H9 (cell line): ENCODE data around the gene CD300C. TPM values are rescaled to one million over a fixed set of nuclear protein-coding genes. Genes with fewer than 3 reads are reported as not detected.

Source experiments
- DNase-seq: peaks from one replicate; pipeline ENCODE4 v3.0.0-alpha.2; 2017
- H2AFZ ChIP-seq: one replicate; pipeline ENCODE4 v1.6.1; 2013; ENCODE audit warnings: mild to moderate bottlenecking, low read length, control low read depth, moderate library complexity
- H2AK5ac ChIP-seq: 2 replicates; pipeline ENCODE4 v1.6.1; 2013; ENCODE audit warnings: low read length, control low read depth, mixed read lengths; ENCODE audit not compliant: insufficient read length
- H2BK120ac ChIP-seq: one replicate; pipeline ENCODE4 v1.6.1; 2013; ENCODE audit warnings: low read depth, mild to moderate bottlenecking, low read length, control low read depth, inconsistent platforms; ENCODE audit not compliant: poor library complexity, severe bottlenecking
- H2BK12ac ChIP-seq: 2 replicates; pipeline ENCODE4 v1.6.1; 2013; ENCODE audit warnings: low read length, control low read depth, mixed read lengths, low read depth; ENCODE audit not compliant: insufficient read length
- H2BK15ac ChIP-seq: 2 replicates; pipeline ENCODE4 v1.6.1; 2013; ENCODE audit warnings: low read depth, low read length, control low read depth
- H2BK20ac ChIP-seq: one replicate; pipeline ENCODE4 v1.6.1; 2013; ENCODE audit warnings: low read depth, mild to moderate bottlenecking, low read length, control low read depth, inconsistent platforms; ENCODE audit not compliant: poor library complexity, severe bottlenecking
- H2BK5ac ChIP-seq: 2 replicates; pipeline ENCODE4 v1.6.1; 2013; ENCODE audit warnings: low read length, control low read depth, mixed read lengths; ENCODE audit not compliant: insufficient read length
- H3K14ac ChIP-seq: 2 replicates; pipeline ENCODE4 v1.6.1; 2013; ENCODE audit warnings: low read length, control low read depth; ENCODE audit not compliant: insufficient read depth
- H3K18ac ChIP-seq: 2 replicates; pipeline ENCODE4 v1.6.1; 2013; ENCODE audit warnings: low read depth, mild to moderate bottlenecking, mixed read lengths, low read length, control low read depth; ENCODE audit not compliant: insufficient read length
- H3K23ac ChIP-seq: 2 replicates; pipeline ENCODE4 v1.6.1; 2013; ENCODE audit warnings: low read length, control low read depth, mixed read lengths, low read depth; ENCODE audit not compliant: insufficient read length
- H3K23me2 ChIP-seq: 2 replicates; pipeline ENCODE4 v1.6.1; 2013; ENCODE audit warnings: low read depth, mild to moderate bottlenecking, mixed read lengths, low read length, control low read depth; ENCODE audit not compliant: insufficient read length, poor library complexity, severe bottlenecking
- H3K27ac ChIP-seq: 2 replicates; pipeline ENCODE4 v1.5.1; 2013; ENCODE audit warnings: low read length, control low read depth, mixed read lengths, low read depth; ENCODE audit not compliant: insufficient read length
- H3K27me3 ChIP-seq: 2 replicates; pipeline ENCODE4 v1.6.1; 2013; ENCODE audit warnings: low read length, control low read depth, inconsistent platforms; ENCODE audit not compliant: insufficient read depth
- H3K4ac ChIP-seq: 2 replicates; pipeline ENCODE4 v1.6.1; 2013; ENCODE audit warnings: low read depth, mild to moderate bottlenecking, control low read depth, inconsistent platforms, low read length, moderate library complexity
- H3K4me1 ChIP-seq: 2 replicates; pipeline ENCODE4 v1.6.1; 2013; ENCODE audit warnings: low read length, control low read depth, inconsistent platforms; ENCODE audit not compliant: insufficient read depth
- H3K4me2 ChIP-seq: 2 replicates; pipeline ENCODE4 v1.6.1; 2013; ENCODE audit warnings: low read length, control low read depth, mixed read lengths; ENCODE audit not compliant: insufficient read length, insufficient read depth
- H3K56ac ChIP-seq: 2 replicates; pipeline ENCODE4 v1.6.1; 2013; ENCODE audit warnings: low read depth, mild to moderate bottlenecking, mixed read lengths, low read length, control low read depth; ENCODE audit not compliant: insufficient read length
- H3K79me1 ChIP-seq: 2 replicates; pipeline ENCODE4 v1.6.1; 2013; ENCODE audit warnings: low read depth, mild to moderate bottlenecking, moderate library complexity, low read length, control low read depth, inconsistent platforms; ENCODE audit not compliant: insufficient read depth, poor library complexity, severe bottlenecking
- H3K79me2 ChIP-seq: 2 replicates; pipeline ENCODE4 v1.6.1; 2013; ENCODE audit warnings: low read length, control low read depth, inconsistent platforms; ENCODE audit not compliant: insufficient read depth
- H3K9ac ChIP-seq: 2 replicates; pipeline ENCODE4 v1.6.1; 2013; ENCODE audit warnings: low read length, control low read depth, mixed read lengths; ENCODE audit not compliant: insufficient read length; ENCODE audit errors: extremely low read depth
- H3K9me3 ChIP-seq: one replicate; pipeline ENCODE4 v1.6.1; 2013; ENCODE audit warnings: low read depth, low read length, inconsistent platforms; ENCODE audit not compliant: control insufficient read depth
- H3T11ph ChIP-seq: one replicate; pipeline ENCODE4 v1.6.1; 2013; ENCODE audit warnings: mild to moderate bottlenecking, low read length, control low read depth, inconsistent platforms
- H4K20me1 ChIP-seq: one replicate; pipeline ENCODE4 v1.6.1; 2013; ENCODE audit not compliant: control insufficient read depth, insufficient read length, insufficient read depth
- H4K5ac ChIP-seq: 2 replicates; pipeline ENCODE4 v1.6.1; 2013; ENCODE audit warnings: low read depth, mild to moderate bottlenecking, mixed read lengths, low read length, control low read depth; ENCODE audit not compliant: insufficient read length
- H4K8ac ChIP-seq: replicated peaks from 2 replicates; pipeline ENCODE4 v1.6.1; 2013; ENCODE audit warnings: low read length, control low read depth, mixed read lengths, low read depth; ENCODE audit not compliant: insufficient read length
- H4K91ac ChIP-seq: 2 replicates; pipeline ENCODE4 v1.6.1; 2013; ENCODE audit warnings: low read depth, mild to moderate bottlenecking, moderate library complexity, mixed read lengths, low read length, control low read depth; ENCODE audit not compliant: insufficient read length
- H3K27ac Mint-ChIP-seq, 3 experiments: 2 replicates in 2 of 3; 3 replicates in 1 of 3; pipeline ENCODE4 v1.8.0; 2020 to 2021; ENCODE audit warnings: mixed read lengths in 3 of 3, mild to moderate bottlenecking in 1 of 3, moderate library complexity in 1 of 3
- H3K27me3 Mint-ChIP-seq: 2 replicates; pipeline ENCODE4 v1.8.0; 2021; ENCODE audit warnings: low read depth, mild to moderate bottlenecking, moderate library complexity, mixed read lengths
- H3K36me3 Mint-ChIP-seq, 3 experiments: 2 replicates in 2 of 3; 3 replicates in 1 of 3; pipeline ENCODE4 v1.8.0; 2020 to 2021; ENCODE audit warnings: low read depth in 3 of 3, mixed read lengths in 3 of 3; ENCODE audit not compliant: insufficient read depth in 1 of 3
- H3K4me1 Mint-ChIP-seq, 2 experiments: 2 replicates each; pipeline ENCODE4 v1.8.0; 2020; ENCODE audit warnings: mixed read lengths in 2 of 2
- H3K4me3 Mint-ChIP-seq, 2 experiments: 2 replicates in 1 of 2; 3 replicates in 1 of 2; pipeline ENCODE4 v1.8.0; 2020 to 2021; ENCODE audit warnings: mild to moderate bottlenecking in 2 of 2, mixed read lengths in 2 of 2, moderate library complexity in 1 of 2
- H3K9me3 Mint-ChIP-seq, 2 experiments: 2 replicates in 1 of 2; 3 replicates in 1 of 2; pipeline ENCODE4 v1.8.0; 2020; ENCODE audit warnings: mild to moderate bottlenecking in 2 of 2, mixed read lengths in 2 of 2, moderate library complexity in 1 of 2
- CTCF ChIP-seq: fragments of 200-600 bp; sonication (generic); conservative IDR thresholded peaks from 3 replicates; pipeline ENCODE4 v1.8.0; 2021; ENCODE audit warnings: antibody characterized with exemption, mild to moderate bottlenecking
- WGBS: extraction: QIAGEN DNeasy Blood & Tissue Kit; methylation state at CpG from one replicate; pipeline ENCODE4 v1.1.7; 2013; ENCODE audit warnings: missing lambda C conversion rate, low lambda C conversion rate, mixed read lengths; ENCODE audit not compliant: insufficient read length; ENCODE audit errors: extremely low coverage; 5-methylcytosine and 5-hydroxymethylcytosine counted together
- total RNA-seq: library from RNA; stranded (reverse); gene quantifications from 2 replicates; pipeline ENCODE4 v1.2.1, GENCODE V29; 2021

Gene CD300C
- total RNA-seq, 1 experiment from 2014 or later, result not detected

DNA sequence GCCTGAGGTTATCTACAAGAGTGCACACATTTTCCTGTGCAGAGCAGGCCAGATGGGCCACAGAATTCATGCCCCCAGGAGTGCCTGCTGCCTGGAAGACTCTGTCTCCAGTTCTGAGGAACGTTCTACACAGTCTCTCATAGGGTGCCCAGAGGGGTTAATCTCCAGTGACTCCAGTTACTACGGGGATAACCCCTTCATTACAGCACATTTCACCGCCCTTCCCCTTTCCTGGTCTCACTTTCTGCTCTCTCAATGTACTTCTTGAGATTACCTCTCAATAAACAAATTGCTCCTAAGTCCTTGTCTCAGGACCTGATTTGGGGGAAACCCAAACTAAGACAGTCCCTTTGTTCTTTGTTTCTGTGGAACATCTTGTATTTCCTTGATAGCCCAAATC is 15.7 kb upstream of the CD300C start:
- Histone ChIP-seq H3K4me1 (peaks cover 2% of the 10 kb centered on the region; the same call in 1 of the 2 replicates), H3K9me3 (peaks cover 9% of the 10 kb centered on the region), H3K79me1 (no peaks in the 10 kb centered on the region), H2BK15ac (no peak overlapping the region), H3K14ac (no peak overlapping the region), H3T11ph (no peak overlapping the region), H3K23ac (no peak overlapping the region), H2BK120ac (no peak overlapping the region), H2AK5ac (no peak overlapping the region), H4K91ac (no peak overlapping the region), H4K8ac (no peak overlapping the region), H2BK20ac (no peak overlapping the region), H3K27me3 (0 out of 2 replicates have a peak, but pooled peaks cover 2% of the 10 kb centered on the region), H4K5ac (no peak overlapping the region), H3K4me2 (no peak overlapping the region), H2AFZ (no peak overlapping the region), H3K4ac (no peak overlapping the region), H3K18ac (no peak overlapping the region), H2BK5ac (no peak overlapping the region), H3K23me2 (no peaks in the 10 kb centered on the region), H3K27ac (no peak overlapping the region), H3K9ac (no peak overlapping the region), H3K56ac (no peak overlapping the region), H2BK12ac (no peak overlapping the region), H3K79me2 (no peaks in the 10 kb centered on the region), H4K20me1 (no peaks in the 10 kb centered on the region)
- Mint-ChIP-seq H3K4me1 (peaks cover 16 to 20% of the 10 kb centered on the region in 2 experiments), H3K36me3 (peaks cover 12 to 22% (median 14%) of the 10 kb centered on the region in 3 experiments), H3K27me3 (peaks cover 47% of the 10 kb centered on the region), H3K4me3 (no peak overlapping the region), H3K27ac (no peak overlapping the region), H3K9me3 (peaks cover 19 to 31% of the 10 kb centered on the region in 2 experiments)
- no peak for DNase-seq
- TF ChIP-seq CTCF, result no peak
- WGBS, result no CpG with 5 or more reads among the region's 3 CpGs
